Right lung (tissue), 10 donors: ENCODE results near the gene C10orf67. TPM values are rescaled to one million over a fixed set of nuclear protein-coding genes. Genes with fewer than 3 reads are reported as not detected.
A peak's percentile ranks its signal among the peaks of the same experiment; 100 is the strongest.
"Not testable (repeated sequence)": the region's sequence is repeated elsewhere in the genome, so short reads cannot be mapped to it uniquely, and the experiment has no call there.

Source experiments
- DNase-seq, 2 donors: peaks; one replicate each; pipeline ENCODE4 v3.0.0-alpha.2; 2013
- long read RNA-seq, 8 donors: transcript quantifications; one replicate each; lab custom pipeline, GENCODE V29; 2026
- polyA plus RNA-seq, 5 donors: library from polyadenylated mRNA; unstranded; fragments of 120-200 nt; gene quantifications; one replicate each; pipeline versions ENCODE4 v1.2.1 to v1.2.3, GENCODE V29; 2013; ENCODE audit warnings: inconsistent platforms in 1 of 5, low replicate concordance in 1 of 5; ENCODE audit not compliant: insufficient read length in 5 of 5, insufficient read depth in 1 of 5

The C10orf67 gene
- under 1 TPM; 0.15 to 0.64 (median 0.52) TPM for polyA plus RNA-seq
- long read RNA-seq, donor 1, result 0 reads
- long read RNA-seq, donor 2, result 0 reads
- long read RNA-seq, donor 3, result 0 reads
- long read RNA-seq, donor 4, result 0 reads
- long read RNA-seq, donor 5, result 0 reads
- long read RNA-seq, donor 6, result 0 reads
- long read RNA-seq, donor 7, result 0 reads
- long read RNA-seq, donor 8, result 0 reads

GRCh38 chr10:23344241-23344841, at the start of gene C10orf67:
Gene C10orf67 (minus strand): TSS chr10:23344797. CDS start chr10:23344774, 23 bp downstream.
- peak in 1 of 2 donors; percentile 36 for DNase-seq

- no peak for DNase-seq
These were observed 47.2 kb upstream of the C10orf67 start for GRCh38 chr10:23391821-23392220.

GRCh38 chr10:23390809-23391208, 46.2 kb upstream of the C10orf67 start:
- DNase-seq, result no peak

GRCh38 chr10:23390408-23390807, 45.8 kb upstream of the C10orf67 start:
- not testable (repeated sequence) for DNase-seq

- DNase-seq, result not testable (repeated sequence)
These were observed 42.9 kb upstream of the C10orf67 start for GRCh38 chr10:23387516-23387915.

- DNase-seq, result no peak
These were observed 41.5 kb upstream of the C10orf67 start for GRCh38 chr10:23386052-23386451.

- no peak for DNase-seq
These were observed 39.8 kb upstream of the C10orf67 start for GRCh38 chr10:23384364-23384763.

- DNase-seq, result no peak
These were observed 39.0 kb upstream of the C10orf67 start for GRCh38 chr10:23383637-23384036.

- DNase-seq, result no peak
These were observed 36.9 kb upstream of the C10orf67 start for GRCh38 chr10:23381298-23382040.

GRCh38 chr10:23379686-23380085, 35.1 kb upstream of the C10orf67 start:
- no peak for DNase-seq

GRCh38 chr10:23376229-23376655, 31.6 kb upstream of the C10orf67 start:
- no peak for DNase-seq

GRCh38 chr10:23375366-23375765, 30.8 kb upstream of the C10orf67 start:
- no peak for DNase-seq

- DNase-seq, result no peak
These were observed 28.6 kb upstream of the C10orf67 start for GRCh38 chr10:23373156-23373555.

- DNase-seq, result no peak
These were observed 26.5 kb upstream of the C10orf67 start for GRCh38 chr10:23371073-23371472.

- no peak for DNase-seq
These were observed 25.5 kb upstream of the C10orf67 start for GRCh38 chr10:23370106-23370505.

- DNase-seq, result no peak
These were observed 24.4 kb upstream of the C10orf67 start for GRCh38 chr10:23368816-23369640.

GRCh38 chr10:23367896-23368595, 23.4 kb upstream of the C10orf67 start:
- no peak for DNase-seq

GRCh38 chr10:23365417-23366030, 20.9 kb upstream of the C10orf67 start:
- DNase-seq, result not testable (repeated sequence)

GRCh38 chr10:23364378-23364777, 19.8 kb upstream of the C10orf67 start:
- no peak for DNase-seq

- DNase-seq, result no peak
These were observed 19.2 kb upstream of the C10orf67 start for GRCh38 chr10:23363793-23364135.
